H9 (cell line): Measurements from ENCODE around the gene SLC13A1. TPM values are rescaled to one million over a fixed set of nuclear protein-coding genes. Genes with fewer than 3 reads are reported as not detected.

Experiments used
- DNase-seq: peaks from one replicate; pipeline ENCODE4 v3.0.0-alpha.2; 2017
- H2AFZ ChIP-seq: one replicate; pipeline ENCODE4 v1.6.1; 2013; ENCODE audit warnings: mild to moderate bottlenecking, low read length, control low read depth, moderate library complexity
- H2AK5ac ChIP-seq: 2 replicates; pipeline ENCODE4 v1.6.1; 2013; ENCODE audit warnings: low read length, control low read depth, mixed read lengths; ENCODE audit not compliant: insufficient read length
- H2BK120ac ChIP-seq: one replicate; pipeline ENCODE4 v1.6.1; 2013; ENCODE audit warnings: low read depth, mild to moderate bottlenecking, low read length, control low read depth, inconsistent platforms; ENCODE audit not compliant: poor library complexity, severe bottlenecking
- H2BK12ac ChIP-seq: 2 replicates; pipeline ENCODE4 v1.6.1; 2013; ENCODE audit warnings: low read length, control low read depth, mixed read lengths, low read depth; ENCODE audit not compliant: insufficient read length
- H2BK15ac ChIP-seq: 2 replicates; pipeline ENCODE4 v1.6.1; 2013; ENCODE audit warnings: low read depth, low read length, control low read depth
- H2BK20ac ChIP-seq: one replicate; pipeline ENCODE4 v1.6.1; 2013; ENCODE audit warnings: low read depth, mild to moderate bottlenecking, low read length, control low read depth, inconsistent platforms; ENCODE audit not compliant: poor library complexity, severe bottlenecking
- H2BK5ac ChIP-seq: 2 replicates; pipeline ENCODE4 v1.6.1; 2013; ENCODE audit warnings: low read length, control low read depth, mixed read lengths; ENCODE audit not compliant: insufficient read length
- H3K14ac ChIP-seq: 2 replicates; pipeline ENCODE4 v1.6.1; 2013; ENCODE audit warnings: low read length, control low read depth; ENCODE audit not compliant: insufficient read depth
- H3K18ac ChIP-seq: 2 replicates; pipeline ENCODE4 v1.6.1; 2013; ENCODE audit warnings: low read depth, mild to moderate bottlenecking, mixed read lengths, low read length, control low read depth; ENCODE audit not compliant: insufficient read length
- H3K23ac ChIP-seq: 2 replicates; pipeline ENCODE4 v1.6.1; 2013; ENCODE audit warnings: low read length, control low read depth, mixed read lengths, low read depth; ENCODE audit not compliant: insufficient read length
- H3K23me2 ChIP-seq: 2 replicates; pipeline ENCODE4 v1.6.1; 2013; ENCODE audit warnings: low read depth, mild to moderate bottlenecking, mixed read lengths, low read length, control low read depth; ENCODE audit not compliant: insufficient read length, poor library complexity, severe bottlenecking
- H3K27ac ChIP-seq: 2 replicates; pipeline ENCODE4 v1.5.1; 2013; ENCODE audit warnings: low read length, control low read depth, mixed read lengths, low read depth; ENCODE audit not compliant: insufficient read length
- H3K27me3 ChIP-seq: 2 replicates; pipeline ENCODE4 v1.6.1; 2013; ENCODE audit warnings: low read length, control low read depth, inconsistent platforms; ENCODE audit not compliant: insufficient read depth
- H3K4ac ChIP-seq: 2 replicates; pipeline ENCODE4 v1.6.1; 2013; ENCODE audit warnings: low read depth, mild to moderate bottlenecking, control low read depth, inconsistent platforms, low read length, moderate library complexity
- H3K4me1 ChIP-seq: 2 replicates; pipeline ENCODE4 v1.6.1; 2013; ENCODE audit warnings: low read length, control low read depth, inconsistent platforms; ENCODE audit not compliant: insufficient read depth
- H3K4me2 ChIP-seq: 2 replicates; pipeline ENCODE4 v1.6.1; 2013; ENCODE audit warnings: low read length, control low read depth, mixed read lengths; ENCODE audit not compliant: insufficient read length, insufficient read depth
- H3K56ac ChIP-seq: 2 replicates; pipeline ENCODE4 v1.6.1; 2013; ENCODE audit warnings: low read depth, mild to moderate bottlenecking, mixed read lengths, low read length, control low read depth; ENCODE audit not compliant: insufficient read length
- H3K79me1 ChIP-seq: 2 replicates; pipeline ENCODE4 v1.6.1; 2013; ENCODE audit warnings: low read depth, mild to moderate bottlenecking, moderate library complexity, low read length, control low read depth, inconsistent platforms; ENCODE audit not compliant: insufficient read depth, poor library complexity, severe bottlenecking
- H3K79me2 ChIP-seq: 2 replicates; pipeline ENCODE4 v1.6.1; 2013; ENCODE audit warnings: low read length, control low read depth, inconsistent platforms; ENCODE audit not compliant: insufficient read depth
- H3K9ac ChIP-seq: 2 replicates; pipeline ENCODE4 v1.6.1; 2013; ENCODE audit warnings: low read length, control low read depth, mixed read lengths; ENCODE audit not compliant: insufficient read length; ENCODE audit errors: extremely low read depth
- H3K9me3 ChIP-seq: one replicate; pipeline ENCODE4 v1.6.1; 2013; ENCODE audit warnings: low read depth, low read length, inconsistent platforms; ENCODE audit not compliant: control insufficient read depth
- H3T11ph ChIP-seq: one replicate; pipeline ENCODE4 v1.6.1; 2013; ENCODE audit warnings: mild to moderate bottlenecking, low read length, control low read depth, inconsistent platforms
- H4K20me1 ChIP-seq: one replicate; pipeline ENCODE4 v1.6.1; 2013; ENCODE audit not compliant: control insufficient read depth, insufficient read length, insufficient read depth
- H4K5ac ChIP-seq: 2 replicates; pipeline ENCODE4 v1.6.1; 2013; ENCODE audit warnings: low read depth, mild to moderate bottlenecking, mixed read lengths, low read length, control low read depth; ENCODE audit not compliant: insufficient read length
- H4K8ac ChIP-seq: replicated peaks from 2 replicates; pipeline ENCODE4 v1.6.1; 2013; ENCODE audit warnings: low read length, control low read depth, mixed read lengths, low read depth; ENCODE audit not compliant: insufficient read length
- H4K91ac ChIP-seq: 2 replicates; pipeline ENCODE4 v1.6.1; 2013; ENCODE audit warnings: low read depth, mild to moderate bottlenecking, moderate library complexity, mixed read lengths, low read length, control low read depth; ENCODE audit not compliant: insufficient read length
- H3K27ac Mint-ChIP-seq, 3 experiments: 2 replicates in 2 of 3; 3 replicates in 1 of 3; pipeline ENCODE4 v1.8.0; 2020 to 2021; ENCODE audit warnings: mixed read lengths in 3 of 3, mild to moderate bottlenecking in 1 of 3, moderate library complexity in 1 of 3
- H3K27me3 Mint-ChIP-seq: 2 replicates; pipeline ENCODE4 v1.8.0; 2021; ENCODE audit warnings: low read depth, mild to moderate bottlenecking, moderate library complexity, mixed read lengths
- H3K36me3 Mint-ChIP-seq, 3 experiments: 2 replicates in 2 of 3; 3 replicates in 1 of 3; pipeline ENCODE4 v1.8.0; 2020 to 2021; ENCODE audit warnings: low read depth in 3 of 3, mixed read lengths in 3 of 3; ENCODE audit not compliant: insufficient read depth in 1 of 3
- H3K4me1 Mint-ChIP-seq, 2 experiments: 2 replicates each; pipeline ENCODE4 v1.8.0; 2020; ENCODE audit warnings: mixed read lengths in 2 of 2
- H3K4me3 Mint-ChIP-seq, 2 experiments: 2 replicates in 1 of 2; 3 replicates in 1 of 2; pipeline ENCODE4 v1.8.0; 2020 to 2021; ENCODE audit warnings: mild to moderate bottlenecking in 2 of 2, mixed read lengths in 2 of 2, moderate library complexity in 1 of 2
- H3K9me3 Mint-ChIP-seq, 2 experiments: 2 replicates in 1 of 2; 3 replicates in 1 of 2; pipeline ENCODE4 v1.8.0; 2020; ENCODE audit warnings: mild to moderate bottlenecking in 2 of 2, mixed read lengths in 2 of 2, moderate library complexity in 1 of 2
- WGBS: extraction: QIAGEN DNeasy Blood & Tissue Kit; methylation state at CpG from one replicate; pipeline ENCODE4 v1.1.7; 2013; ENCODE audit warnings: missing lambda C conversion rate, low lambda C conversion rate, mixed read lengths; ENCODE audit not compliant: insufficient read length; ENCODE audit errors: extremely low coverage; 5-methylcytosine and 5-hydroxymethylcytosine counted together
- long read RNA-seq: library from polyadenylated mRNA; unstranded; transcript quantifications from one replicate; pipeline ENCODE4 v2.0.0, GENCODE V29; 2020
- total RNA-seq: library from RNA; stranded (reverse); gene quantifications from 2 replicates; pipeline ENCODE4 v1.2.1, GENCODE V29; 2021
- TF ChIP-seq, protein P1 (sequence below): fragments of 200-600 bp; sonication (generic); conservative IDR thresholded peaks from 3 replicates; pipeline ENCODE4 v1.8.0; 2021; ENCODE audit warnings: antibody characterized with exemption, mild to moderate bottlenecking

The SLC13A1 gene, protein sequence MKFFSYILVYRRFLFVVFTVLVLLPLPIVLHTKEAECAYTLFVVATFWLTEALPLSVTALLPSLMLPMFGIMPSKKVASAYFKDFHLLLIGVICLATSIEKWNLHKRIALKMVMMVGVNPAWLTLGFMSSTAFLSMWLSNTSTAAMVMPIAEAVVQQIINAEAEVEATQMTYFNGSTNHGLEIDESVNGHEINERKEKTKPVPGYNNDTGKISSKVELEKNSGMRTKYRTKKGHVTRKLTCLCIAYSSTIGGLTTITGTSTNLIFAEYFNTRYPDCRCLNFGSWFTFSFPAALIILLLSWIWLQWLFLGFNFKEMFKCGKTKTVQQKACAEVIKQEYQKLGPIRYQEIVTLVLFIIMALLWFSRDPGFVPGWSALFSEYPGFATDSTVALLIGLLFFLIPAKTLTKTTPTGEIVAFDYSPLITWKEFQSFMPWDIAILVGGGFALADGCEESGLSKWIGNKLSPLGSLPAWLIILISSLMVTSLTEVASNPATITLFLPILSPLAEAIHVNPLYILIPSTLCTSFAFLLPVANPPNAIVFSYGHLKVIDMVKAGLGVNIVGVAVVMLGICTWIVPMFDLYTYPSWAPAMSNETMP
- not detected in 2 replicates for total RNA-seq
- long read RNA-seq = 0 reads

DNA sequence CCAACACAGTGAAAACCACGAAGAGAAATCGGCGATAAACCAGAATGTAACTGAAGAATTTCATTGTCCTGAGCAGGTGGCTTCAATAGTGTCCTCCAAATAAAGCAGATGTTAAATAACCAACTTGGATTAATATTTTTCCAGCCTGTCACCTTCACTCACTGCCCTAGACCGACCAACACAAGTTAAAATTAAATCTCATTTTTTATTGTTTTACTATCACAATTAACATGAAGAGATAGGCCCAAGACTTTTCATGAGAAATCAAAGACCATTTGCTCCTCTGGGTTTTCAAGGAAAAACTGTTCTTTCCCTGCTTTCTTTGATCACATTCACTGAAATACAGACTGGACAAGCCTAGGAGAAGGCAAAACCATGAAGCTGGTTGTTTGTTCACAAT, at the start of gene SLC13A1:
TSS of gene SLC13A1 (minus strand) at position 87 of the 400 bp plus-strand sequence. CDS start at position 64, 23 bp downstream.
- no peak within 1 kb of the TSS for H2BK12ac ChIP-seq
- no peaks in the 10 kb centered on the region; the same call in 1 of the 2 replicates for H3K4me1 ChIP-seq
- no peak within 1 kb of the TSS for H3K4me2 ChIP-seq
- H2AFZ ChIP-seq = no peak within 1 kb of the TSS
- DNase-seq = no peak
- H3T11ph ChIP-seq = no peak within 1 kb of the TSS
- no peaks in the 10 kb centered on the region for H3K79me1 ChIP-seq
- no CpG with 5 or more reads among the region's 4 CpGs for WGBS
- H3K56ac ChIP-seq = no peak within 1 kb of the TSS
- H4K20me1 ChIP-seq = no peaks in the 10 kb centered on the region
- H2BK15ac ChIP-seq = no peak within 1 kb of the TSS
- H3K14ac ChIP-seq = no peak within 1 kb of the TSS
- H2BK20ac ChIP-seq = no peak within 1 kb of the TSS
- no peak within 1 kb of the TSS for H3K27ac ChIP-seq
- no peaks in the 10 kb centered on the region for H3K27me3 Mint-ChIP-seq
- no peak within 1 kb of the TSS for H4K5ac ChIP-seq
- no peak within 1 kb of the TSS for H2BK5ac ChIP-seq
- no peaks in the 10 kb centered on the region for H3K79me2 ChIP-seq
- H3K4me3 Mint-ChIP-seq = no peak within 1 kb of the TSS
- no peak within 1 kb of the TSS for H3K18ac ChIP-seq
- H3K9me3 Mint-ChIP-seq = no peaks in the 10 kb centered on the region
- H4K8ac ChIP-seq = no peak within 1 kb of the TSS
- H2AK5ac ChIP-seq = no peak within 1 kb of the TSS
- H3K23ac ChIP-seq = no peak within 1 kb of the TSS
- H3K27me3 ChIP-seq = no peaks in the 10 kb centered on the region
- no peaks in the 10 kb centered on the region for H3K36me3 Mint-ChIP-seq
- no peak within 1 kb of the TSS for H2BK120ac ChIP-seq
- no peak within 1 kb of the TSS for H3K27ac Mint-ChIP-seq
- H3K9ac ChIP-seq = no peak within 1 kb of the TSS
- H3K4ac ChIP-seq = no peak within 1 kb of the TSS
- no peaks in the 10 kb centered on the region for H3K9me3 ChIP-seq
- H3K23me2 ChIP-seq = no peaks in the 10 kb centered on the region
- TF ChIP-seq, protein P1, sequence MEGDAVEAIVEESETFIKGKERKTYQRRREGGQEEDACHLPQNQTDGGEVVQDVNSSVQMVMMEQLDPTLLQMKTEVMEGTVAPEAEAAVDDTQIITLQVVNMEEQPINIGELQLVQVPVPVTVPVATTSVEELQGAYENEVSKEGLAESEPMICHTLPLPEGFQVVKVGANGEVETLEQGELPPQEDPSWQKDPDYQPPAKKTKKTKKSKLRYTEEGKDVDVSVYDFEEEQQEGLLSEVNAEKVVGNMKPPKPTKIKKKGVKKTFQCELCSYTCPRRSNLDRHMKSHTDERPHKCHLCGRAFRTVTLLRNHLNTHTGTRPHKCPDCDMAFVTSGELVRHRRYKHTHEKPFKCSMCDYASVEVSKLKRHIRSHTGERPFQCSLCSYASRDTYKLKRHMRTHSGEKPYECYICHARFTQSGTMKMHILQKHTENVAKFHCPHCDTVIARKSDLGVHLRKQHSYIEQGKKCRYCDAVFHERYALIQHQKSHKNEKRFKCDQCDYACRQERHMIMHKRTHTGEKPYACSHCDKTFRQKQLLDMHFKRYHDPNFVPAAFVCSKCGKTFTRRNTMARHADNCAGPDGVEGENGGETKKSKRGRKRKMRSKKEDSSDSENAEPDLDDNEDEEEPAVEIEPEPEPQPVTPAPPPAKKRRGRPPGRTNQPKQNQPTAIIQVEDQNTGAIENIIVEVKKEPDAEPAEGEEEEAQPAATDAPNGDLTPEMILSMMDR = no peak
- no peaks in the 10 kb centered on the region for H3K4me1 Mint-ChIP-seq
- H4K91ac ChIP-seq = no peak within 1 kb of the TSS
